ENCODE results near the gene RNPEPL1.
"Not testable (repeated sequence)": the region's sequence is repeated elsewhere in the genome, so short reads cannot be mapped to it uniquely, and the experiment has no call there.

RNPEPL1 gene

GRCh38 chr2:240605867-240606743, 37.8 kb downstream of the RNPEPL1 start:
- FAIRE-seq: no peak

GRCh38 chr2:240611601-240612210, 43.4 kb downstream of the RNPEPL1 start:
- FAIRE-seq: no peak

- no peak for FAIRE-seq
Observed at GRCh38 chr2:240613781-240614180, 45.5 kb downstream of the RNPEPL1 start.

- FAIRE-seq: no peak
Observed at GRCh38 chr2:240614391-240614790, 46.1 kb downstream of the RNPEPL1 start.

GRCh38 chr2:240615396-240615795, 47.1 kb downstream of the RNPEPL1 start:
- no peak for FAIRE-seq

GRCh38 chr2:240615820-240616547, 47.7 kb downstream of the RNPEPL1 start:
- FAIRE-seq: no peak

- FAIRE-seq: not testable (repeated sequence)
Observed at GRCh38 chr2:240616860-240617666, 48.8 kb downstream of the RNPEPL1 start.

GRCh38 chr2:240618776-240619175, 50.5 kb downstream of the RNPEPL1 start:
- no peak for FAIRE-seq

GRCh38 chr2:240619506-240620148, 51.3 kb downstream of the RNPEPL1 start:
- FAIRE-seq: no peak

- FAIRE-seq: no peak
Observed at GRCh38 chr2:240620149-240620731, 52.0 kb downstream of the RNPEPL1 start.

GRCh38 chr2:240620859-240621258, 52.6 kb downstream of the RNPEPL1 start:
- no peak for FAIRE-seq

- FAIRE-seq: no peak
Observed at GRCh38 chr2:240622060-240622411, 53.8 kb downstream of the RNPEPL1 start.

- FAIRE-seq: no peak
Observed at GRCh38 chr2:240622531-240623235, 54.4 kb downstream of the RNPEPL1 start.

- FAIRE-seq: no peak
Observed at GRCh38 chr2:240623531-240624010, 55.3 kb downstream of the RNPEPL1 start.

- FAIRE-seq: no peak
Observed at GRCh38 chr2:240624011-240624949, 56.0 kb downstream of the RNPEPL1 start.

GRCh38 chr2:240624950-240625621, 56.8 kb downstream of the RNPEPL1 start, which contains the start of gene GPR35:
Gene GPR35 (plus strand): TSS chr2:240625480. CDS start chr2:240629953, 4,473 bp downstream.
- FAIRE-seq: no peak

- FAIRE-seq: no peak
Observed at GRCh38 chr2:240626531-240627300, 58.4 kb downstream of the RNPEPL1 start.

All from TTC549 (cell line).